Tibial artery (tissue), 4 donors: ENCODE data around the gene RAP2A.

Experiments
- DNase-seq, 2 donors: peaks; one replicate each; pipeline ENCODE4 v3.0.0-alpha.2; 2019
- H3K27ac ChIP-seq, 2 donors: fragments of 200-600 bp; sonication (generic) in 1 of 2; 1 replicate in 1 of 2; 2 replicates in 1 of 2; pipeline ENCODE4 v1.5.1; 2018 to 2019; ENCODE audit warnings: mild to moderate bottlenecking in 1 of 2
- H3K27me3 ChIP-seq, 2 donors: fragments of 200-600 bp; sonication (generic) in 1 of 2; one replicate each; pipeline versions ENCODE4 v1.5.1 to v1.6.0; 2016 to 2019
- H3K36me3 ChIP-seq, 3 donors: fragments of 200-600 bp; sonication (generic) in 2 of 3; one replicate each; pipeline ENCODE4 v1.5.1; 2016 to 2019; ENCODE audit warnings: mild to moderate bottlenecking in 2 of 3
- H3K4me1 ChIP-seq, 4 donors: fragments of 200-600 bp; sonication (generic) in 2 of 4; 1 replicate in 3 of 4; 2 replicates in 1 of 4; pipeline ENCODE4 v1.5.1; 2016 to 2019
- H3K4me3 ChIP-seq, 2 donors: fragments of 200-600 bp; sonication (generic) in 1 of 2; 1 replicate in 1 of 2; 2 replicates in 1 of 2; pipeline ENCODE4 v1.5.1; 2018 to 2019; ENCODE audit warnings: mild to moderate bottlenecking in 2 of 2
- H3K9me3 ChIP-seq, 3 donors: fragments of 200-600 bp; sonication (generic) in 1 of 3; one replicate each; pipeline ENCODE4 v1.5.1; 2016 to 2019
- CTCF ChIP-seq, 2 experiments: fragments of 200-600 bp in 1 of 2; fragments of 450-650 bp in 1 of 2; IDR thresholded peaks; one replicate each; pipeline ENCODE4 v1.5.1; 2017 to 2019; ENCODE audit warnings: antibody characterized with exemption in 2 of 2, mild to moderate bottlenecking in 1 of 2, moderate library complexity in 1 of 2
- intact Hi-C: fragments of 100-400 bp; cut with DNase I; formaldehyde crosslinking; loops from one replicate; pipeline ENCODE4 v1.15.0; 2023; ENCODE audit warnings: low total_unique reads

RAP2A gene

GRCh38 chr13:97454699-97455098, 20.7 kb downstream of the RAP2A start:
- intact Hi-C loops: no loop called here
- TF ChIP-seq CTCF (IDR thresholded peaks at IDR 0.05): no peak

GRCh38 chr13:97456047-97456446, 22.1 kb downstream of the RAP2A start:
- H3K4me3 ChIP-seq: no peak overlapping the region
- no peak overlapping the region for H3K27ac ChIP-seq
- intact Hi-C loops: no loop called here
- peaks cover 0 to 3% (median 0%) of the 10 kb centered on the region in 3 donors for H3K36me3 ChIP-seq
- peaks cover 0 to 16% (median 2%) of the 10 kb centered on the region in 4 donors for H3K4me1 ChIP-seq
- no peak for TF ChIP-seq CTCF (IDR thresholded peaks at IDR 0.05)
- peaks cover 0 to 3% (median 0%) of the 10 kb centered on the region in 3 donors for H3K9me3 ChIP-seq
- no peaks in the 10 kb centered on the region for H3K27me3 ChIP-seq
- DNase-seq: no peak

More at GRCh38 chr13:97454699-97455098, 20.7 kb downstream of the RAP2A start:
- no peaks in the 10 kb centered on the region for H3K27me3 ChIP-seq
- no peak for DNase-seq
- H3K4me3 ChIP-seq: no peak overlapping the region
- H3K36me3 ChIP-seq: peaks cover 0 to 3% (median 0%) of the 10 kb centered on the region in 3 donors
- peaks cover 0 to 6% (median 2%) of the 10 kb centered on the region in 4 donors for H3K4me1 ChIP-seq
- peaks cover 0 to 3% (median 0%) of the 10 kb centered on the region in 3 donors for H3K9me3 ChIP-seq
- H3K27ac ChIP-seq: no peak overlapping the region

GRCh38 chr13:97459215-97459777, 25.3 kb downstream of the RAP2A start:
- H3K36me3 ChIP-seq: peaks cover 4 to 9% (median 4%) of the 10 kb centered on the region in 3 donors
- no peaks in the 10 kb centered on the region for H3K27me3 ChIP-seq
- no peak for TF ChIP-seq CTCF (IDR thresholded peaks at IDR 0.05)
- peaks cover 0 to 16% (median 2%) of the 10 kb centered on the region in 4 donors for H3K4me1 ChIP-seq
- no peak for DNase-seq
- no peak overlapping the region for H3K4me3 ChIP-seq
- no peak overlapping the region for H3K27ac ChIP-seq
- H3K9me3 ChIP-seq: peaks cover 0 to under 1% (median 0%) of the 10 kb centered on the region in 3 donors
- intact Hi-C loops: no loop called here

GRCh38 chr13:97460004-97460775, 26.2 kb downstream of the RAP2A start:
- no peaks in the 10 kb centered on the region for H3K9me3 ChIP-seq
- DNase-seq: no peak

GRCh38 chr13:97460853-97461252, 26.9 kb downstream of the RAP2A start:
- DNase-seq: no peak
- no peaks in the 10 kb centered on the region for H3K9me3 ChIP-seq
- peaks cover 7 to 20% (median 7%) of the 10 kb centered on the region in 3 donors for H3K36me3 ChIP-seq
- no peak overlapping the region for H3K4me3 ChIP-seq
- no peaks in the 10 kb centered on the region for H3K27me3 ChIP-seq
- no peak overlapping the region for H3K27ac ChIP-seq
- intact Hi-C loops: no loop called here
- no peak for TF ChIP-seq CTCF (IDR thresholded peaks at IDR 0.05)
- peaks cover 0 to 16% (median 2%) of the 10 kb centered on the region in 4 donors for H3K4me1 ChIP-seq

More at GRCh38 chr13:97460004-97460775, 26.2 kb downstream of the RAP2A start:
- intact Hi-C loops: no loop called here
- no peak overlapping the region for H3K4me3 ChIP-seq
- H3K27ac ChIP-seq: no peak overlapping the region
- TF ChIP-seq CTCF (IDR thresholded peaks at IDR 0.05): no peak
- H3K4me1 ChIP-seq: peaks cover 0 to 16% (median 2%) of the 10 kb centered on the region in 4 donors
- peaks cover 7 to 18% (median 7%) of the 10 kb centered on the region in 3 donors for H3K36me3 ChIP-seq
- no peaks in the 10 kb centered on the region for H3K27me3 ChIP-seq
